AG04450 (cell line): ENCODE data around the gene EPHB2. TPM values are rescaled to one million over a fixed set of nuclear protein-coding genes. Genes with fewer than 3 reads are reported as not detected.

Experiments used
- CTCF ChIA-PET: fragments of 300-600, 350-600 bp; formaldehyde crosslinking; extraction: SDS; loops from one replicate; lab custom pipeline; 2022; ENCODE audit warnings: antibody characterized with exemption, inconsistent platforms; lab: Charles Lee
- POLR2A ChIA-PET: fragments of 350-600 bp; formaldehyde crosslinking; extraction: SDS; loops from one replicate; lab custom pipeline; 2021; ENCODE audit warnings: antibody characterized with exemption, inconsistent platforms; lab: Yijun Ruan, JAX
- DNase-seq: peaks from one replicate; pipeline ENCODE4 v3.0.0-alpha.2; 2011; ENCODE audit warnings: low read depth, low spot score
- H3K27ac ChIP-seq: one replicate; pipeline ENCODE4 v1.5.1; 2012; ENCODE audit warnings: low read depth, low read length, control low read depth
- H3K27me3 ChIP-seq: one replicate; pipeline ENCODE4 v1.6.0; 2012; ENCODE audit warnings: low read length; ENCODE audit not compliant: control insufficient read depth, insufficient read depth
- H3K4me3 ChIP-seq: 2 replicates; pipeline ENCODE4 v1.5.1; 2011; ENCODE audit warnings: mild to moderate bottlenecking, low read depth, low read length, control low read depth
- H3K9me3 ChIP-seq: 2 replicates; pipeline ENCODE4 v1.5.1; 2012; ENCODE audit warnings: low read length; ENCODE audit not compliant: control insufficient read depth, insufficient read depth
- CTCF ChIP-seq: IDR thresholded peaks from 2 replicates; pipeline ENCODE4 v1.5.1; 2011; ENCODE audit warnings: low read depth, low read length, control low read depth, inconsistent platforms
- polyA plus RNA-seq: library from polyadenylated mRNA; depleted of rRNA; stranded (reverse); fragments of >200 nt; gene quantifications from 2 replicates; pipeline ENCODE4 v1.2.3, GENCODE V29; 2011

The EPHB2 gene
- polyA plus RNA-seq, 1 experiment, result 30.9 TPM

GRCh38 chr1:22708777-22709176 is 1.9 kb upstream of the EPHB2 start:
- no peak for TF ChIP-seq CTCF
- no peak overlapping the region for H3K4me3 ChIP-seq
- CTCF ChIA-PET, result interaction anchor here (1.9 to 2.6 kb wide), 2 partner anchors 154 to 180 kb away, joined by 7 to 16 read pairs; no protein-coding TSS in a partner anchor
- H3K27me3 ChIP-seq, result no peaks in the 10 kb centered on the region
- H3K27ac ChIP-seq, result no peak overlapping the region
- no peak for DNase-seq
- H3K9me3 ChIP-seq, result no peaks in the 10 kb centered on the region; the same call in 1 of the 2 replicates
- POLR2A ChIA-PET, result no interaction called here

- DNase-seq, result no peak
- Histone ChIP-seq H3K9me3 (no peaks in the 10 kb centered on the region; the same call in 1 of the 2 replicates), H3K27ac (no peak overlapping the region), H3K27me3 (no peaks in the 10 kb centered on the region), H3K4me3 (no peak overlapping the region)
- TF ChIP-seq CTCF, result peak; percentile 45
- ChIA-PET CTCF (interaction anchor here (2.6 kb wide), 1 partner anchor 153 kb away, joined by 16 read pairs; no protein-coding TSS in a partner anchor), POLR2A (no interaction called here)
Measured at GRCh38 chr1:22709227-22709626, 1.4 kb upstream of the EPHB2 start.

GRCh38 chr1:22709891-22710700 is 543 bp upstream of the EPHB2 start:
- H3K4me3 ChIP-seq, result peak overlapping the region; percentile 69
- no peak for DNase-seq
- no peaks in the 10 kb centered on the region for H3K27me3 ChIP-seq
- H3K27ac ChIP-seq, result no peak overlapping the region
- no peaks in the 10 kb centered on the region; the same call in 1 of the 2 replicates for H3K9me3 ChIP-seq
- CTCF ChIA-PET, result interaction anchor here (2.6 kb wide), 1 partner anchor 152 kb away, joined by 16 read pairs; no protein-coding TSS in a partner anchor
- no peak for TF ChIP-seq CTCF
- POLR2A ChIA-PET, result no interaction called here

GRCh38 chr1:22711071-22711470 is 432 bp downstream of the EPHB2 start:
- H3K27ac ChIP-seq, result no peak overlapping the region
- POLR2A ChIA-PET, result interaction anchor here (1.0 kb wide), 1 partner anchor 20 kb away, joined by 3 read pairs; no protein-coding TSS in a partner anchor
- H3K4me3 ChIP-seq, result peak overlapping the region; percentile 69
- CTCF ChIA-PET, result no interaction called here
- DNase-seq, result no peak
- TF ChIP-seq CTCF, result no peak
- no peaks in the 10 kb centered on the region; the same call in 1 of the 2 replicates for H3K9me3 ChIP-seq
- no peaks in the 10 kb centered on the region for H3K27me3 ChIP-seq
